Measurements from ENCODE around the gene HNF4A. TPM values are rescaled to one million over a fixed set of nuclear protein-coding genes. Genes with fewer than 3 reads are reported as not detected.

The HNF4A gene
- total and polyA plus RNA-seq, 2 donors (not counting 1 experiment from before 2014, with no cell fraction given), result not detected

- peaks cover 20% of the 10 kb centered on the region for H3K27me3 Mint-ChIP-seq
- Histone ChIP-seq H3K4me1 (ENCODE audit: control insufficient read depth in 2 of 2, insufficient read depth in 2 of 2, low read length in 2 of 2) (no peaks in the 10 kb centered on the region), H3K27me3 (replicated peaks in 1 of 4; ENCODE audit: control extremely low read depth in 1 of 4, control insufficient read depth in 3 of 4, insufficient read depth in 4 of 4, low read length in 3 of 4) (peaks cover 0 to 4% (median 0%) of the 10 kb centered on the region in 4 experiments), H3K9me3 (ENCODE audit: control extremely low read depth in 1 of 3, control insufficient read depth in 2 of 3, insufficient read depth in 1 of 3, low read length in 2 of 3) (peaks cover 0 to 3% (median 0%) of the 10 kb centered on the region in 3 donors), H3K36me3 (replicated peaks in 1 of 2; ENCODE audit: control extremely low read depth in 1 of 2, control insufficient read depth in 1 of 2, extremely low read depth in 1 of 2, insufficient read depth in 2 of 2, low read length in 1 of 2) (no peaks in the 10 kb centered on the region), H2AFZ (ENCODE audit: insufficient read depth, low read depth, low read length, poor library complexity, severe bottlenecking) (no peak overlapping the region), H3K79me2 (ENCODE audit: control insufficient read depth, insufficient read depth, low read length) (no peaks in the 10 kb centered on the region), H3K4me3 (ENCODE audit: control extremely low read depth in 1 of 5, extremely low read depth in 1 of 5, insufficient read depth in 1 of 5, low read depth in 2 of 5, low read length in 4 of 5) (no peak overlapping the region), H3K9ac (ENCODE audit: low read length) (no peak overlapping the region), H4K20me1 (ENCODE audit: control insufficient read depth, insufficient read depth, low read length, poor library complexity, severe bottlenecking) (no peaks in the 10 kb centered on the region), H3K4me2 (replicated peaks; ENCODE audit: low read depth, low read length, poor library complexity, severe bottlenecking) (no peak overlapping the region), H3K27ac (ENCODE audit: low read length in 2 of 2) (no peak overlapping the region)
- no peak overlapping the region for H3K27ac Mint-ChIP-seq
- POLR2A ChIA-PET, result no interaction called here
- H3K9me3 Mint-ChIP-seq (ENCODE audit: insufficient read depth), result no peaks in the 10 kb centered on the region
- no peak for DNase-seq
- H3K4me3 Mint-ChIP-seq, result no peak overlapping the region
- ATAC-seq (ENCODE audit: low read depth), result no peak
- 92% methylated on average over 6 of the region's 6 CpGs for WGBS (ENCODE audit: insufficient coverage)
- CTCF ChIA-PET, result interaction anchor here (1.0 kb wide), 1 partner anchor 34 kb away, joined by 3 read pairs; no protein-coding TSS in a partner anchor
- TF ChIP-seq, protein P1, sequence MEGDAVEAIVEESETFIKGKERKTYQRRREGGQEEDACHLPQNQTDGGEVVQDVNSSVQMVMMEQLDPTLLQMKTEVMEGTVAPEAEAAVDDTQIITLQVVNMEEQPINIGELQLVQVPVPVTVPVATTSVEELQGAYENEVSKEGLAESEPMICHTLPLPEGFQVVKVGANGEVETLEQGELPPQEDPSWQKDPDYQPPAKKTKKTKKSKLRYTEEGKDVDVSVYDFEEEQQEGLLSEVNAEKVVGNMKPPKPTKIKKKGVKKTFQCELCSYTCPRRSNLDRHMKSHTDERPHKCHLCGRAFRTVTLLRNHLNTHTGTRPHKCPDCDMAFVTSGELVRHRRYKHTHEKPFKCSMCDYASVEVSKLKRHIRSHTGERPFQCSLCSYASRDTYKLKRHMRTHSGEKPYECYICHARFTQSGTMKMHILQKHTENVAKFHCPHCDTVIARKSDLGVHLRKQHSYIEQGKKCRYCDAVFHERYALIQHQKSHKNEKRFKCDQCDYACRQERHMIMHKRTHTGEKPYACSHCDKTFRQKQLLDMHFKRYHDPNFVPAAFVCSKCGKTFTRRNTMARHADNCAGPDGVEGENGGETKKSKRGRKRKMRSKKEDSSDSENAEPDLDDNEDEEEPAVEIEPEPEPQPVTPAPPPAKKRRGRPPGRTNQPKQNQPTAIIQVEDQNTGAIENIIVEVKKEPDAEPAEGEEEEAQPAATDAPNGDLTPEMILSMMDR (IDR thresholded peaks at IDR 0.05), result no peak
- no peak for TF ChIP-seq EZH2 (IDR thresholded peaks at IDR 0.05; ENCODE audit: borderline replicate concordance, insufficient read depth, low read depth, low read length, poor library complexity, severe bottlenecking)
- intact Hi-C loops (cut with micrococcal nuclease), result no loop called here
- no peaks in the 10 kb centered on the region for H3K4me1 Mint-ChIP-seq
These were observed 4.9 kb upstream of the HNF4A start for GRCh38 chr20:44350567-44350966.

DNA sequence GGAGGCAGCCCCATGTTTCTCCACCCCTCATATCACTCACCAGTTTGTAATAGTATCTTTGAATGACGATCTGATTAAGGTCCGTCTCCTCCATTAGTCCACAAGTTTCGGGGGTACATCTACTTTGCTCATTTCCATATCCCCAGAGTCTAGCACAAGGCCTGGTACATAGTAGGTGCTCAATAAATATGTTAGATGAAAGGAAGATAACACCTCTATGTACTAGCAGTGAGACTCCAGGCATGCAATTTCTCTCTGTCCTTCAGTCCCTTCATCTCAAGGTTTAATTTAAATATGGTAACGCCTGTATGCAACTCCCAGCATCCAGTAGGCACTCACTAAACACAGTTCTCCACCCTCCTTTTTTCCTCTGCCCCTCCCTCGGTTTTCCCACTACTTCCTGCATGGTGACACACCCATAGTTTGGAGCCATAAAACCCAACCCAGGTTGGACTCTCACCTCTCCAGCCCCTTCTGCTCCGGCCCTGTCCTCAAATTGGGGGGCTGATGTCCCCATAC is 461 bp upstream of the HNF4A start:
- Histone ChIP-seq H3K4me3 (ENCODE audit: control extremely low read depth in 1 of 5, extremely low read depth in 1 of 5, insufficient read depth in 1 of 5, low read depth in 2 of 5, low read length in 4 of 5) (no peak overlapping the region), H3K4me1 (ENCODE audit: control insufficient read depth in 2 of 2, insufficient read depth in 2 of 2, low read length in 2 of 2) (no peaks in the 10 kb centered on the region), H3K36me3 (replicated peaks in 1 of 2; ENCODE audit: control extremely low read depth in 1 of 2, control insufficient read depth in 1 of 2, extremely low read depth in 1 of 2, insufficient read depth in 2 of 2, low read length in 1 of 2) (no peaks in the 10 kb centered on the region), H3K27me3 (replicated peaks in 1 of 4; ENCODE audit: control extremely low read depth in 1 of 4, control insufficient read depth in 3 of 4, insufficient read depth in 4 of 4, low read length in 3 of 4) (peaks cover 0 to 4% (median 2%) of the 10 kb centered on the region in 4 experiments), H3K4me2 (replicated peaks; ENCODE audit: low read depth, low read length, poor library complexity, severe bottlenecking) (no peak overlapping the region), H3K79me2 (ENCODE audit: control insufficient read depth, insufficient read depth, low read length) (no peaks in the 10 kb centered on the region), H3K9ac (ENCODE audit: low read length) (no peak overlapping the region), H3K9me3 (ENCODE audit: control extremely low read depth in 1 of 3, control insufficient read depth in 2 of 3, insufficient read depth in 1 of 3, low read length in 2 of 3) (peaks cover 0 to 4% (median 0%) of the 10 kb centered on the region in 3 donors), H3K27ac (ENCODE audit: low read length in 2 of 2) (no peak overlapping the region), H4K20me1 (ENCODE audit: control insufficient read depth, insufficient read depth, low read length, poor library complexity, severe bottlenecking) (no peaks in the 10 kb centered on the region), H2AFZ (ENCODE audit: insufficient read depth, low read depth, low read length, poor library complexity, severe bottlenecking) (no peak overlapping the region)
- ChIA-PET CTCF (no interaction called here), POLR2A (no interaction called here)
- intact Hi-C loops (cut with micrococcal nuclease), result no loop called here
- no peak for DNase-seq
- Mint-ChIP-seq H3K27me3 (peaks cover 37% of the 10 kb centered on the region), H3K27ac (no peak overlapping the region), H3K4me1 (no peaks in the 10 kb centered on the region), H3K9me3 (ENCODE audit: insufficient read depth) (no peaks in the 10 kb centered on the region), H3K4me3 (no peak overlapping the region)
- ATAC-seq (ENCODE audit: low read depth), result no peak
- TF ChIP-seq EZH2 (IDR thresholded peaks at IDR 0.05; ENCODE audit: borderline replicate concordance, insufficient read depth, low read depth, low read length, poor library complexity, severe bottlenecking), result no peak
- TF ChIP-seq, protein P1 (IDR thresholded peaks at IDR 0.05), result no peak
- WGBS (ENCODE audit: insufficient coverage), result 85% methylated on average over 3 of the region's 6 CpGs

All from B cell (primary cell).